Measurements from ENCODE around the gene PIEZO1. TPM values are rescaled to one million over a fixed set of nuclear protein-coding genes. Genes with fewer than 3 reads are reported as not detected.

PIEZO1 gene
- polyA plus RNA-seq, 1 of the 3 experiments (the other 2 are of a cell fraction): 184 TPM

DNA sequence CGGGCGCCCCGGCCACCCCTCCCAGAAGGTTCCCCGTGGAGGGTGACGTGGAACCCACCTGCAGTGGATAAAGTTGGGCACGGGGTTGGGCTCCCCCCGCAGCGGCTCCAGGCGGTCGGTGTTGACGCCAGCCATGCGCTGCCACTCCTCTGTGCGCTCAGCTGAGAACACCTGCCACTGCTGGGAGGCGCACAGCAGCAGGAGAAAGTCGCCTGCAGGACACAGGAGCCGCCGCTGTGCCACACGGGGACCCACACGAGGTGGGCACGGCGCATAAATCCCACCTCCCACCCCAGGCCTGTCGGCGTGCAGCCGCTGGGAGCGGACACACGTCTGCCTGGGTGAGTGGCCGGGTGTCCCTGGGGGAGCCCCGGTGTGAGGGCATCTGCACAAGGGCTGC, 58.0 kb downstream of the PIEZO1 start:
- no peaks in the 10 kb centered on the region for H3K9me2 ChIP-seq
- peaks cover 4 to 51% of the 10 kb centered on the region in 2 experiments; a peak in 2 of 4 replicates for H3K4me1 ChIP-seq (ENCODE audit: control insufficient read depth in 1 of 2, insufficient read depth in 2 of 2, low read depth in 1 of 2, low read length in 1 of 2)
- DNase-seq: no peak
- TF ChIP-seq TEAD4 (IDR thresholded peaks at IDR 0.05; ENCODE audit: borderline replicate concordance, insufficient read depth) (no peak), CHD2 (IDR thresholded peaks at IDR 0.05; ENCODE audit: low read length, partially characterized antibody) (no peak), RFX5 (IDR thresholded peaks at IDR 0.05; ENCODE audit: low read length) (no peak), POLR2AphosphoS5 (IDR thresholded peaks at IDR 0.05; ENCODE audit: low read depth, low read length) (no peak), CTCF (IDR thresholded peaks at IDR 0.05) (no peak), NFIC (IDR thresholded peaks at IDR 0.05; ENCODE audit: borderline replicate concordance) (no peak)
- no peak overlapping the region; a peak in 1 of 4 replicates for H3K27ac ChIP-seq (ENCODE audit: low read depth in 2 of 2, low read length in 1 of 2)
- ChIA-PET POLR2A (no interaction called here), CTCF (no interaction called here)
- peaks cover 9% of the 10 kb centered on the region; the same call in 1 of the 2 replicates for H3K79me2 ChIP-seq (ENCODE audit: insufficient read depth)
- no peaks in the 10 kb centered on the region for H3K9me3 ChIP-seq
- peaks cover 9% of the 10 kb centered on the region for H3F3A ChIP-seq (replicated peaks; ENCODE audit: insufficient read depth)
- H3K9ac ChIP-seq: no peak overlapping the region
- peaks cover 7% of the 10 kb centered on the region for H4K20me1 ChIP-seq (ENCODE audit: insufficient read depth)
- no peak overlapping the region for H3K4me2 ChIP-seq
- no peaks in the 10 kb centered on the region for H3K27me3 ChIP-seq (ENCODE audit: insufficient read depth)
- no peak overlapping the region for H2AFZ ChIP-seq (ENCODE audit: low read depth)
- H3K4me3 ChIP-seq (ENCODE audit: low read depth in 2 of 2, low read length in 1 of 2): no peak overlapping the region
- 92% methylated on average over 26 of the region's 28 CpGs for WGBS (ENCODE audit: low lambda C conversion rate)
- H3K36me3 ChIP-seq (replicated peaks in 1 of 2; ENCODE audit: control insufficient read depth in 1 of 2, insufficient read depth in 2 of 2, low read length in 1 of 2): peaks cover 5 to 42% of the 10 kb centered on the region in 2 experiments

GRCh38 chr16:88726408-88726749, 58.6 kb downstream of the PIEZO1 start:
- Histone ChIP-seq H3K4me1 (ENCODE audit: control insufficient read depth in 1 of 2, insufficient read depth in 2 of 2, low read depth in 1 of 2, low read length in 1 of 2) (peaks cover 2 to 45% of the 10 kb centered on the region in 2 experiments; a peak in 2 of 4 replicates), H4K20me1 (ENCODE audit: insufficient read depth) (peaks cover 4% of the 10 kb centered on the region), H3K4me3 (ENCODE audit: low read depth in 2 of 2, low read length in 1 of 2) (no peak overlapping the region), H2AFZ (ENCODE audit: low read depth) (no peak overlapping the region), H3K27me3 (ENCODE audit: insufficient read depth) (no peaks in the 10 kb centered on the region), H3K9me3 (no peaks in the 10 kb centered on the region), H3K9me2 (no peaks in the 10 kb centered on the region), H3F3A (replicated peaks; ENCODE audit: insufficient read depth) (peaks cover 5% of the 10 kb centered on the region), H3K27ac (ENCODE audit: low read depth in 2 of 2, low read length in 1 of 2) (no peak overlapping the region), H3K79me2 (ENCODE audit: insufficient read depth) (peaks cover 9% of the 10 kb centered on the region; the same call in 1 of the 2 replicates), H3K4me2 (no peak overlapping the region), H3K9ac (no peak overlapping the region), H3K36me3 (replicated peaks in 1 of 2; ENCODE audit: control insufficient read depth in 1 of 2, insufficient read depth in 2 of 2, low read length in 1 of 2) (peaks cover 5 to 48% of the 10 kb centered on the region in 2 experiments)
- WGBS (ENCODE audit: low lambda C conversion rate): no CpG with 5 or more reads among the region's 17 CpGs
- DNase-seq: no peak
- CTCF ChIA-PET: no interaction called here
- POLR2A ChIA-PET: no interaction called here
- no peak for TF ChIP-seq EZH2phosphoT487 (IDR thresholded peaks at IDR 0.05; ENCODE audit: borderline replicate concordance, low read depth)
- TF ChIP-seq, protein P1, sequence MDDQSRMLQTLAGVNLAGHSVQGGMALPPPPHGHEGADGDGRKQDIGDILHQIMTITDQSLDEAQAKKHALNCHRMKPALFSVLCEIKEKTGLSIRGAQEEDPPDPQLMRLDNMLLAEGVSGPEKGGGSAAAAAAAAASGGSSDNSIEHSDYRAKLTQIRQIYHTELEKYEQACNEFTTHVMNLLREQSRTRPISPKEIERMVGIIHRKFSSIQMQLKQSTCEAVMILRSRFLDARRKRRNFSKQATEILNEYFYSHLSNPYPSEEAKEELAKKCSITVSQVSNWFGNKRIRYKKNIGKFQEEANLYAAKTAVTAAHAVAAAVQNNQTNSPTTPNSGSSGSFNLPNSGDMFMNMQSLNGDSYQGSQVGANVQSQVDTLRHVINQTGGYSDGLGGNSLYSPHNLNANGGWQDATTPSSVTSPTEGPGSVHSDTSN (IDR thresholded peaks at IDR 0.05): no peak
- TF ChIP-seq CHD2 (IDR thresholded peaks at IDR 0.05; ENCODE audit: low read length, partially characterized antibody): no peak
- TF ChIP-seq, protein P2, sequence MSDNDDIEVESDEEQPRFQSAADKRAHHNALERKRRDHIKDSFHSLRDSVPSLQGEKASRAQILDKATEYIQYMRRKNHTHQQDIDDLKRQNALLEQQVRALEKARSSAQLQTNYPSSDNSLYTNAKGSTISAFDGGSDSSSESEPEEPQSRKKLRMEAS (IDR thresholded peaks at IDR 0.05; ENCODE audit: low read depth): no peak
- no peak for TF ChIP-seq FOXJ3 (CRISPR knock-in tag; IDR thresholded peaks at IDR 0.05)
- TF ChIP-seq RXRA (IDR thresholded peaks at IDR 0.05; ENCODE audit: borderline replicate concordance, low read depth): no peak

Data from SK-N-SH (cell line).